ENCODE data around the gene EVI5L. TPM values are rescaled to one million over a fixed set of nuclear protein-coding genes. Genes with fewer than 3 reads are reported as not detected.
"Not testable (repeated sequence)": the region's sequence is repeated elsewhere in the genome, so short reads cannot be mapped to it uniquely, and the experiment has no call there.

The EVI5L gene
- total RNA-seq, 4 donors from 2014 or later = 17.5 to 24.6 (median 20.4) TPM

DNA sequence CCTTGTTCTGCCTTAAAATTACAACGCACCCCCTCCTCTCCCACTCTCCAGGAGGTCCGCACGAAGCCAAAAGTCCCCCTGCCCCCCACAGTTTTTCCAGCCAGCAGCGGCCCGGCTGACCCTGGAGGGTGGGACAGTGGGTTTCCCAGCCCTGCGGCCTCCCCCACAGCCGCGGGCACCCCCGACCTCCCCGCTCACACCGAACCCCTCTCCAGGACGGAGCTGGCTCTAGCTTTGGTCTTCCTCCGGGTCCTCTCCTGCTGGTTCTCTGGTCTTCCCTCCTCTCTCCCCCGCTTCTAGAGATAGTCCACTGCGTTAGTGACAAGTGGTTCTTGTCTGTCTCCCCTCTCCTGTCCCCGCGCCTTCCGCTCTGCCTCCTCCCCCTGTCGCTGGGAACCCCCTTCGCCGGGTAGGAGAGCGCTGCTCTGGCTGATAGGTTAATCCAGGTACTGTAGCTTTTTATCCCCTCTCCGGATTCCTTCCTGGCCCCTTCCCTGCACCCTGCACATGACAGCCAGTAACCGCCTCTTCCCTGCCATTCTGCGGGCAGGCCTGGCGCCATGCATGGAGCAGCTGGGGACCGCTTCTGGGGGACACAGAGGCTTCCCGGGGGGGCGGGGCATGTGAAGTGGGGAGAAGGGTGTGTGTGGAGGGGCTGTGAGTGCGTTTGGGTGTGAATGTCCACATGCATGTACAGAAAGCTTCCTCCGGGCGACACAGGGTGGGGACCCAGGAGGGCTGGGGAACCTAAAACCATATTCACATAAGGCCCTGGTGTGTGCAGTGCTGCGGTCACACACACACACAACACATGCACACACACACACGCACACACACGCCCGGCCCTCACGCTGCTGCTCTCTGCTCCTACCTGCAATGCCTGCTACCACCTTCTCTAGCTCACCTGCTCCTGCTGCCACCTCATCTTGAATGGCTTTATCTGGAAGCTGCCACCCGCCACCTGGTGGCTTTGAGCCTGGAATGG lies 27.0 kb downstream of the EVI5L start:
- H3K36me3 ChIP-seq = no peaks in the 10 kb centered on the region
- ATAC-seq = no peak
- intact Hi-C loops (cut with DNase I; ENCODE audit: low total_unique reads) (loop anchor here (10.0 kb wide), 1 partner anchor 148 kb away; the partner anchor contains the start of gene ELAVL1), in situ Hi-C loops (cut with MboI; ENCODE audit: low sequenced_read_pairs in 4 of 4) (no loop called here)
- no peak overlapping the region for H3K4me3 ChIP-seq
- H3K27me3 ChIP-seq = peaks cover 7 to 18% (median 15%) of the 10 kb centered on the region in 3 donors
- TF ChIP-seq POLR2A (IDR thresholded peaks at IDR 0.05) = no peak
- TF ChIP-seq, protein P1, sequence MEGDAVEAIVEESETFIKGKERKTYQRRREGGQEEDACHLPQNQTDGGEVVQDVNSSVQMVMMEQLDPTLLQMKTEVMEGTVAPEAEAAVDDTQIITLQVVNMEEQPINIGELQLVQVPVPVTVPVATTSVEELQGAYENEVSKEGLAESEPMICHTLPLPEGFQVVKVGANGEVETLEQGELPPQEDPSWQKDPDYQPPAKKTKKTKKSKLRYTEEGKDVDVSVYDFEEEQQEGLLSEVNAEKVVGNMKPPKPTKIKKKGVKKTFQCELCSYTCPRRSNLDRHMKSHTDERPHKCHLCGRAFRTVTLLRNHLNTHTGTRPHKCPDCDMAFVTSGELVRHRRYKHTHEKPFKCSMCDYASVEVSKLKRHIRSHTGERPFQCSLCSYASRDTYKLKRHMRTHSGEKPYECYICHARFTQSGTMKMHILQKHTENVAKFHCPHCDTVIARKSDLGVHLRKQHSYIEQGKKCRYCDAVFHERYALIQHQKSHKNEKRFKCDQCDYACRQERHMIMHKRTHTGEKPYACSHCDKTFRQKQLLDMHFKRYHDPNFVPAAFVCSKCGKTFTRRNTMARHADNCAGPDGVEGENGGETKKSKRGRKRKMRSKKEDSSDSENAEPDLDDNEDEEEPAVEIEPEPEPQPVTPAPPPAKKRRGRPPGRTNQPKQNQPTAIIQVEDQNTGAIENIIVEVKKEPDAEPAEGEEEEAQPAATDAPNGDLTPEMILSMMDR (IDR thresholded peaks at IDR 0.05 in 4 of 5, conservative IDR thresholded peaks at IDR 0.05 in 1 of 5) = no peak
- H3K27ac ChIP-seq = no peak overlapping the region
- DNase-seq = no peak
- no peaks in the 10 kb centered on the region for H3K4me1 ChIP-seq
- no peaks in the 10 kb centered on the region for H3K9me3 ChIP-seq

GRCh38 chr19:7857727-7858108 lies 27.7 kb downstream of the EVI5L start:
- DNase-seq (no peak), ATAC-seq (no peak)
- no peak overlapping the region for H3K27ac ChIP-seq
- no peak for TF ChIP-seq POLR2A (IDR thresholded peaks at IDR 0.05)
- TF ChIP-seq, protein P1 (IDR thresholded peaks at IDR 0.05 in 4 of 5, conservative IDR thresholded peaks at IDR 0.05 in 1 of 5) = no peak
- no peaks in the 10 kb centered on the region for H3K9me3 ChIP-seq
- intact Hi-C loops (cut with DNase I; ENCODE audit: low total_unique reads) = loop anchor here (10.0 kb wide), 1 partner anchor 147 kb away; the partner anchor contains the start of gene ELAVL1
- in situ Hi-C loops (cut with MboI; ENCODE audit: low sequenced_read_pairs in 4 of 4) = no loop called here
- H3K4me1 ChIP-seq = no peaks in the 10 kb centered on the region
- H3K36me3 ChIP-seq = no peaks in the 10 kb centered on the region
- no peak overlapping the region for H3K4me3 ChIP-seq
- H3K27me3 ChIP-seq = peaks cover 11 to 22% (median 19%) of the 10 kb centered on the region in 3 donors

DNA sequence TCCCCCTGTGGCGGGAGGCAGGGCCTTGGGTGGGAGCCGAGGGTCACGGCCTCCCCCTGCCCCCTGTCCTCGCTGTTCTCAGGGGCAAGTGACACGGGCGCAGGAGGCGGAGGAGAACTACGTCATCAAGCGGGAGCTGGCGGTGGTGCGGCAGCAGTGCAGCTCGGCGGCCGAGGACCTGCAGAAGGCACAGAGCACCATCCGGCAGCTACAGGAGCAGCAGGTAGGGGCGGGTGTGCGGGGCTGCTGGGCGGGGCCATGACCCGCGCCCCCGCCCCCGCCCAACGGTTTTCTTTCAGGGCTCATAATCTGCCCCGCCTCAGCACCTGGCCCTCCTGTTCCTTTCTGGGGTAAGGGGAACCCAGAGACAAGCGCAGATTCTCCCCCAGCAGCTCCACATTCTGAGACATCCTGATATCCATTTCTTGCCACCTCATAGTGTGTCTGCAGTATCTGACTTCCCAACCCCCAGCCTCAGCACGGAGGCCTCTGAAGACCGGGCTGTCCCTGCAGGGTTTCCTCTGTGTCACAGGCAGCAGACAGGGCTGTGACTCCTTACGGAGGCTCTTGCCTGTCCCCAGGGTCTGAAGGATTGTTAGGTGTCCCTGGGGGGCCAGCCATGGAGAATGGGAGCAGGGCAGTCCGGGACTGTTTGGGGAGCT lies 28.2 kb downstream of the EVI5L start:
- no peak for TF ChIP-seq POLR2A (IDR thresholded peaks at IDR 0.05)
- TF ChIP-seq, protein P1 (IDR thresholded peaks at IDR 0.05 in 4 of 5, conservative IDR thresholded peaks at IDR 0.05 in 1 of 5) = no peak
- peaks cover 14 to 22% (median 19%) of the 10 kb centered on the region in 3 donors for H3K27me3 ChIP-seq
- intact Hi-C loops (cut with DNase I; ENCODE audit: low total_unique reads) = loop anchor here (10.0 kb wide), 1 partner anchor 147 kb away; the partner anchor contains the start of gene ELAVL1
- DNase-seq (no peak), ATAC-seq (no peak)
- no peak overlapping the region for H3K4me3 ChIP-seq
- H3K27ac ChIP-seq = no peak overlapping the region
- H3K36me3 ChIP-seq = no peaks in the 10 kb centered on the region
- no peaks in the 10 kb centered on the region for H3K9me3 ChIP-seq
- no peaks in the 10 kb centered on the region for H3K4me1 ChIP-seq
- in situ Hi-C loops (cut with MboI; ENCODE audit: low sequenced_read_pairs in 4 of 4) = no loop called here

GRCh38 chr19:7859087-7859486 lies 29.1 kb downstream of the EVI5L start:
- H3K27me3 ChIP-seq = peaks cover 19 to 23% (median 20%) of the 10 kb centered on the region in 3 donors
- in situ Hi-C loops (cut with MboI; ENCODE audit: low sequenced_read_pairs in 4 of 4); H3K27ac ChIP-seq; ATAC-seq; H3K4me3 ChIP-seq; H3K36me3 ChIP-seq; H3K4me1 ChIP-seq; DNase-seq; H3K9me3 ChIP-seq: not testable (repeated sequence)
- intact Hi-C loops (cut with DNase I; ENCODE audit: low total_unique reads) = loop anchor here (10.0 kb wide), 1 partner anchor 146 kb away; the partner anchor contains the start of gene ELAVL1
